ENCODE results near the gene TVP23A.
"Not testable (repeated sequence)": the region's sequence is repeated elsewhere in the genome, so short reads cannot be mapped to it uniquely, and the experiment has no call there.

The TVP23A gene

GRCh38 chr16:10838621-10839278 is 20.2 kb upstream of the TVP23A start:
- no peak for DNase-seq
- in situ Hi-C loops (cut with MboI; ENCODE audit: low pct_unique_long_range_greater_than_20kb, low sequenced_read_pairs), result no loop called here

- in situ Hi-C loops (cut with MboI; ENCODE audit: low pct_unique_long_range_greater_than_20kb, low sequenced_read_pairs), result no loop called here
Observed at GRCh38 chr16:10836174-10836853, 17.7 kb upstream of the TVP23A start.

GRCh38 chr16:10835281-10835931 is 16.8 kb upstream of the TVP23A start:
- in situ Hi-C loops (cut with MboI; ENCODE audit: low pct_unique_long_range_greater_than_20kb, low sequenced_read_pairs), result no loop called here
- DNase-seq, result no peak

More at GRCh38 chr16:10836174-10836853, 17.7 kb upstream of the TVP23A start:
- no peak for DNase-seq

GRCh38 chr16:10834766-10835165 is 16.2 kb upstream of the TVP23A start:
- in situ Hi-C loops (cut with MboI; ENCODE audit: low pct_unique_long_range_greater_than_20kb, low sequenced_read_pairs), result no loop called here
- DNase-seq, result no peak

- no peak for DNase-seq
- in situ Hi-C loops (cut with MboI; ENCODE audit: low pct_unique_long_range_greater_than_20kb, low sequenced_read_pairs), result no loop called here
Observed at GRCh38 chr16:10834130-10834529, 15.5 kb upstream of the TVP23A start.

GRCh38 chr16:10833271-10833670 is 14.7 kb upstream of the TVP23A start:
- in situ Hi-C loops (cut with MboI; ENCODE audit: low pct_unique_long_range_greater_than_20kb, low sequenced_read_pairs), result no loop called here
- no peak for DNase-seq

- no peak for DNase-seq
- in situ Hi-C loops (cut with MboI; ENCODE audit: low pct_unique_long_range_greater_than_20kb, low sequenced_read_pairs), result no loop called here
Observed at GRCh38 chr16:10831894-10832886, 13.6 kb upstream of the TVP23A start.

- DNase-seq; in situ Hi-C loops (cut with MboI; ENCODE audit: low pct_unique_long_range_greater_than_20kb, low sequenced_read_pairs): not testable (repeated sequence)
Observed at GRCh38 chr16:10830240-10830639, 11.6 kb upstream of the TVP23A start.

GRCh38 chr16:10829390-10830098 is 10.9 kb upstream of the TVP23A start:
- DNase-seq; in situ Hi-C loops (cut with MboI; ENCODE audit: low pct_unique_long_range_greater_than_20kb, low sequenced_read_pairs): not testable (repeated sequence)

- in situ Hi-C loops (cut with MboI; ENCODE audit: low pct_unique_long_range_greater_than_20kb, low sequenced_read_pairs), result no loop called here
- DNase-seq, result peak; percentile 18
Observed at GRCh38 chr16:10828851-10829366, 10.3 kb upstream of the TVP23A start.

GRCh38 chr16:10827691-10828341 is 9.2 kb upstream of the TVP23A start:
- in situ Hi-C loops (cut with MboI; ENCODE audit: low pct_unique_long_range_greater_than_20kb, low sequenced_read_pairs), result no loop called here
- DNase-seq, result no peak

- in situ Hi-C loops (cut with MboI; ENCODE audit: low pct_unique_long_range_greater_than_20kb, low sequenced_read_pairs), result no loop called here
- no peak for DNase-seq
Observed at GRCh38 chr16:10824111-10824893, 5.7 kb upstream of the TVP23A start.

GRCh38 chr16:10822702-10823101 is 4.1 kb upstream of the TVP23A start:
- in situ Hi-C loops (cut with MboI; ENCODE audit: low pct_unique_long_range_greater_than_20kb, low sequenced_read_pairs), result no loop called here
- DNase-seq, result no peak

GRCh38 chr16:10820546-10820945 is 2.0 kb upstream of the TVP23A start:
- no peak for DNase-seq
- in situ Hi-C loops (cut with MboI; ENCODE audit: low pct_unique_long_range_greater_than_20kb, low sequenced_read_pairs), result no loop called here

GRCh38 chr16:10817514-10817913 is 1.1 kb downstream of the TVP23A start:
- in situ Hi-C loops (cut with MboI; ENCODE audit: low pct_unique_long_range_greater_than_20kb, low sequenced_read_pairs), result no loop called here
- DNase-seq, result no peak

- in situ Hi-C loops (cut with MboI; ENCODE audit: low pct_unique_long_range_greater_than_20kb, low sequenced_read_pairs), result no loop called here
- no peak for DNase-seq
Observed at GRCh38 chr16:10813099-10813455, 5.5 kb downstream of the TVP23A start.

- DNase-seq, result no peak
- in situ Hi-C loops (cut with MboI; ENCODE audit: low pct_unique_long_range_greater_than_20kb, low sequenced_read_pairs), result no loop called here
Observed at GRCh38 chr16:10812312-10813098, 6.1 kb downstream of the TVP23A start.

Measured in KBM-7 (cell line).